NT2/D1 (cell line): Measurements from ENCODE around the gene DOK3.
"Not testable (repeated sequence)": the region's sequence is repeated elsewhere in the genome, so short reads cannot be mapped to it uniquely, and the experiment has no call there.

Source experiments
- SUZ12 ChIP-seq: IDR thresholded peaks from 2 replicates; pipeline ENCODE4 v1.6.1; 2011; ENCODE audit not compliant: insufficient read length, insufficient read depth; ENCODE audit errors: extremely low read depth
- YY1 ChIP-seq: IDR thresholded peaks from 2 replicates; pipeline ENCODE4 v1.6.1; 2011; ENCODE audit not compliant: insufficient read length, insufficient read depth
- ZNF274 ChIP-seq: IDR thresholded peaks from 2 replicates; pipeline ENCODE4 v1.6.1; 2011; ENCODE audit warnings: mild to moderate bottlenecking, low read depth, low read length

DNA sequence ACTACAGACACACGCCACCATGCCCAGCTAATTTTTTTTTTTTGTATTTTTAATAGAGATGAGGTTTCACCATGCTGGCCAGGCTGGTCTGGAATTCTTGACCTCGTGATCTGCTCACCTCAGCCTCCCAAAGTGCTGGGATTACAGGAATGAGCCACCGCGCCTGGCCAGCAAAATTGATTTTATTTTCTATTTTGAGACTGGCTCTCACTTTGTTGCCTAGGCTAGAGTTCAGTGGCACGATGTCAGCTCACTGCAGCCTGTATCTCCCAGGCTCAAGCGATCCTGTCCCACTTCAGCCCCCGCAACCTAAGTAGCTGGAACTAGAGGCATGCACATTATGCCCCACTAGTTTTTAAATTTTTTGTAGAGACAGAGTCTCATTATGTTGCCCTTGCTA lies 24.8 kb upstream of the DOK3 start:
- TF ChIP-seq YY1, SUZ12, ZNF274: not testable (repeated sequence)
